GM12872 (cell line): ENCODE results near the gene ERVV-1.

Experiments used
- CTCF ChIP-seq: IDR thresholded peaks from 3 replicates; pipeline ENCODE4 v1.5.1; 2011; ENCODE audit warnings: low read depth, mild to moderate bottlenecking, low read length, moderate library complexity; ENCODE audit not compliant: insufficient read depth

Gene ERVV-1

DNA sequence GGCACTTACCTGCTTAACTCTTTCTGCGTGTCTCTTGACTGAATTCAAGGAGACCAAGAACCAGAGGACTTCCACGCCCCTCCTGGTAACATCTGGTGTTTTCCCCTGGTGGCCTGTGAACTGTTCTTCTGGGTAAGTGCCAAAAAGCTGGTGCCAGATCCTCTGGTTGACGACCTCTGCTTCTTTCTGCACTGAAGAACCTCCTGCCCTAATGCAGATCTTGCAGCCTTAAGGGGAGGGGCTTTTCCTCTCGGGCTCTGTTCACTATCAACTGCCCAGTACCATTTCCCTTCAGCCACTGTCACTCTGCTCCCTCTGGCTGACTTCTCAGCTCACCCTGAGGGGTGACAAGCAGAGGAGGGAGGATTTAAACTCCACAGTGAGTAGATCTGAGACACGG, 6.1 kb upstream of the ERVV-1 start:
- TF ChIP-seq CTCF: no peak

GRCh38 chr19:53008061-53008778, 5.5 kb upstream of the ERVV-1 start:
- TF ChIP-seq CTCF: no peak

- no peak for TF ChIP-seq CTCF
Observed at GRCh38 chr19:53010494-53010893, 3.2 kb upstream of the ERVV-1 start.

DNA sequence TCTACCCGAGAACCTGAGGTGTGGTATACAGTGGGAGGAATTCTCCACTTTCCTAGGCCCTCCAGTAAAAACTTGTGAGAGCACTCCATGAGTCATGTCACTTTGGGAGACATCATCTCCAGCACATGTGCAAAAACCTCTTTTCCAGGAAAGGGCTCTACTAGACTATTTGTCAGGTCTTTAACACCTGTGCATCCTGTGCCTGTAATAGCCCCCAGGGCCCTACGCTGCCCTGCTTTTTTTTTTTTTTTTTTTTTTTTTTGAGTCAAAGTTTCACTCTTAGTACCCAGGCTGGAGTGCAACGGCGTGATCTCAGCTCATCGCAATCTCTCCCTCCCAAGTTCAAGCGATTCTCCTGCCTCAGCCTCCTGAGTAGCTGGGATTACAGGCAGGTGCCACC, 1.7 kb upstream of the ERVV-1 start:
- no peak for TF ChIP-seq CTCF

DNA sequence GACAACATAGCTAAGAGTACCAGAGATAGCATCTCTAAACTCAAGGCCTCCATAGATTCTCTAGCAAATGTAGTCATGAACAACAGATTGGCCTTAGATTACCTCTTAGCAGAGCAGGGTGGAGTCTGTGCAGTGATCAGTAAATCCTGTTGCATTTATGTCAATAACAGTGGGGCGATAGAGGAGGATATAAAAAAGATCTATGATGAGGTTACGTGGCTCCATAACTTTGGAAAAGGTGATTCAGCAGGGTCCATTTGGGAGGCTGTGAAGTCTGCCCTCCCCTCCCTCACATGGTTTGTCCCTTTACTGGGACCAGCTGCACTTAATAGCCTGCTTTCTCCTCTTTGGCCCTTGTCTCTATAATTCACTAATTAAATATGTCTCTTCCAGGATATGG, 1.4 kb downstream of the ERVV-1 start:
- TF ChIP-seq CTCF: no peak

GRCh38 chr19:53015730-53016129, 2.0 kb downstream of the ERVV-1 start:
- no peak for TF ChIP-seq CTCF

DNA sequence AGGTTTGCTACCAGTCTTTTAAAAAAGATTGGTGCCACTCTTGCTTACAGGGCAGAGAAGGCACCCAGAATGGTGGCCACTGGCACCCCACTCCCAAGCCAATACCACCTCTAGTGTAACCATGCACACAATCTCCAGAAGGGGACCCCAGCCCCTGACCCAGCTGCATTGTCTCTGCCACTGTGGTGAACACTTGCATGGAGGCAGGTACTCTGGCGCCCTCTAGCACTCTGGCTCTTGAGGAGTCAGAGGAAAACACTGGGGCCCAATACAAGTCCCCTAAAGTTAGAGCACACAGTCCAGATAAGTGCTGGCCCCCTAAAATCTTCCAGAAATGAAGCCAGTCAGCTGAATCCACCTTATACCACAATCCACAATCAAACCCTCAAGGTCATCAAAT, 6.0 kb downstream of the ERVV-1 start:
- TF ChIP-seq CTCF: no peak
